Mucosa of descending colon (tissue), 3 donors: ENCODE measurements around the gene CCL20. TPM values are rescaled to one million over a fixed set of nuclear protein-coding genes. Genes with fewer than 3 reads are reported as not detected.

Source experiments
- ATAC-seq: fragments of 200-7000 bp; cut with Tn5 transposase; one replicate; pipeline ENCODE4 v1.9.1; 2020; ENCODE audit warnings: mild to moderate bottlenecking, moderate library complexity
- DNase-seq, 3 donors: peaks; one replicate each; pipeline ENCODE4 v3.0.0-alpha.2; 2020
- H3K36me3 ChIP-seq: fragments of 200-600 bp; one replicate; pipeline ENCODE4 v1.8.0; 2021; ENCODE audit warnings: low read depth, mild to moderate bottlenecking
- H3K4me1 ChIP-seq: fragments of 200-600 bp; one replicate; pipeline ENCODE4 v1.8.0; 2021; ENCODE audit warnings: low read depth, mild to moderate bottlenecking
- H3K4me3 ChIP-seq: fragments of 200-600 bp; one replicate; pipeline ENCODE4 v1.8.0; 2021; ENCODE audit warnings: mild to moderate bottlenecking
- H3K9me3 ChIP-seq: fragments of 200-600 bp; one replicate; pipeline ENCODE4 v1.8.0; 2021; ENCODE audit warnings: mild to moderate bottlenecking
- CTCF ChIP-seq: fragments of 200-600 bp; IDR thresholded peaks from one replicate; pipeline ENCODE4 v1.8.0; 2022; ENCODE audit warnings: antibody characterized with exemption, mild to moderate bottlenecking
- intact Hi-C, 2 donors: fragments of 100-400 bp; cut with DNase I in 1 of 2; cut with micrococcal nuclease in 1 of 2; formaldehyde crosslinking; loops; one replicate each; pipeline versions ENCODE4 v1.11.0 to v1.11.1; 2022; cut with DNase I, micrococcal nuclease
- total RNA-seq, 3 donors: library from RNA; stranded (reverse); fragmentation: NEBNext Ultra II Directional in 2 of 3; extraction: Animal tissue kit (Norgen Biotek cat#: 25700) in 2 of 3; gene quantifications; one replicate each; pipeline versions ENCODE4 v1.2.1 to v1.2.4, GENCODE V29; 2021 to 2023
- donor health status: DM: no; HTN: no; CAD: no; lungs with moderate emphysema.
- donor health status: DM: no; HTN: no; CAD: no.
- donor health status: DM: no; HTN: yes; CAD: no.

Gene CCL20
- total RNA-seq, 3 donors from 2014 or later, result 10.2 to 24.4 (median 12.9) TPM

- no peaks in the 10 kb centered on the region for H3K36me3 ChIP-seq
- H3K4me3 ChIP-seq, result no peak overlapping the region
- ATAC-seq (no peak), DNase-seq (no peak)
- H3K9me3 ChIP-seq, result no peaks in the 10 kb centered on the region
- peaks cover 3% of the 10 kb centered on the region for H3K4me1 ChIP-seq
- intact Hi-C loops, result no loop called here
- TF ChIP-seq CTCF, result no peak
Measured at GRCh38 chr2:227853204-227853629, 39.6 kb downstream of the CCL20 start.

GRCh38 chr2:227853765-227854271, 40.2 kb downstream of the CCL20 start:
- DNase-seq (no peak), ATAC-seq (no peak)
- no peaks in the 10 kb centered on the region for H3K36me3 ChIP-seq
- H3K9me3 ChIP-seq, result no peaks in the 10 kb centered on the region
- no peak for TF ChIP-seq CTCF
- intact Hi-C loops, result no loop called here
- no peaks in the 10 kb centered on the region for H3K4me1 ChIP-seq
- no peak overlapping the region for H3K4me3 ChIP-seq

- no peak for ATAC-seq
- no peaks in the 10 kb centered on the region for H3K9me3 ChIP-seq
- TF ChIP-seq CTCF, result no peak
- H3K4me3 ChIP-seq, result no peak overlapping the region
- intact Hi-C loops, result no loop called here
- no peaks in the 10 kb centered on the region for H3K36me3 ChIP-seq
- H3K4me1 ChIP-seq, result no peaks in the 10 kb centered on the region
- DNase-seq, result no peak
Measured at GRCh38 chr2:227855440-227855839, 41.8 kb downstream of the CCL20 start.

GRCh38 chr2:227856697-227857096, 43.1 kb downstream of the CCL20 start:
- H3K36me3 ChIP-seq, result no peaks in the 10 kb centered on the region
- intact Hi-C loops, result no loop called here

GRCh38 chr2:227860221-227860641, 46.6 kb downstream of the CCL20 start:
- no peaks in the 10 kb centered on the region for H3K4me1 ChIP-seq
- intact Hi-C loops, result no loop called here
- no peak overlapping the region for H3K4me3 ChIP-seq
- no peak for ATAC-seq
- TF ChIP-seq CTCF, result no peak
- H3K36me3 ChIP-seq, result no peaks in the 10 kb centered on the region
- H3K9me3 ChIP-seq, result no peaks in the 10 kb centered on the region
- DNase-seq, result no peak

More at GRCh38 chr2:227856697-227857096, 43.1 kb downstream of the CCL20 start:
- Histone ChIP-seq H3K4me1 (no peaks in the 10 kb centered on the region), H3K4me3 (no peak overlapping the region), H3K9me3 (no peaks in the 10 kb centered on the region)
- ATAC-seq (no peak), DNase-seq (no peak)
- TF ChIP-seq CTCF, result no peak

- Histone ChIP-seq H3K9me3 (no peaks in the 10 kb centered on the region), H3K36me3 (no peaks in the 10 kb centered on the region), H3K4me1 (no peaks in the 10 kb centered on the region), H3K4me3 (no peak overlapping the region)
- no peak for DNase-seq
- no peak for TF ChIP-seq CTCF
- ATAC-seq, result no peak
- intact Hi-C loops, result no loop called here
Measured at GRCh38 chr2:227861011-227861410, 47.4 kb downstream of the CCL20 start.
